T-helper 17 cell (primary cell): ENCODE data around the gene TNNT1. TPM values are rescaled to one million over a fixed set of nuclear protein-coding genes. Genes with fewer than 3 reads are reported as not detected.

Source experiments
- ATAC-seq: fragments of 150-1000 bp; cut with Tn5 transposase; 2 replicates; pipeline ENCODE4 v1.10.0; 2021; ENCODE audit warnings: mild to moderate bottlenecking, moderate library complexity
- DNase-seq, 3 donors: peaks; one replicate each; pipeline versions ENCODE4 v3.0.0 to v3.0.0-alpha.2; 2020 to 2021
- H3K9me3 ChIP-seq: one replicate; pipeline ENCODE4 v1.7.0; 2013; ENCODE audit warnings: low read length, mild to moderate bottlenecking; ENCODE audit not compliant: control insufficient read depth, poor library complexity, severe bottlenecking
- H3K27ac Mint-ChIP-seq: one replicate; pipeline ENCODE4 v1.8.0; 2022; ENCODE audit warnings: mild to moderate bottlenecking, moderate library complexity, mixed read lengths
- H3K27me3 Mint-ChIP-seq: one replicate; pipeline ENCODE4 v1.8.0; 2022; ENCODE audit warnings: mixed read lengths
- H3K36me3 Mint-ChIP-seq: one replicate; pipeline ENCODE4 v1.8.0; 2022; ENCODE audit warnings: low read depth, mixed read lengths
- H3K4me1 Mint-ChIP-seq: one replicate; pipeline ENCODE4 v1.8.0; 2022; ENCODE audit warnings: mild to moderate bottlenecking, mixed read lengths
- H3K4me3 Mint-ChIP-seq: one replicate; pipeline ENCODE4 v1.8.0; 2022; ENCODE audit warnings: mild to moderate bottlenecking, moderate library complexity, mixed read lengths
- total RNA-seq, 4 donors: library from RNA in 2 of 4; stranded (reverse) in 2 of 4; gene quantifications; one replicate each; pipeline ENCODE4 v1.2.3 and lab custom pipeline; 2022 to 2026

Gene TNNT1
- total RNA-seq, 2 donors from 2014 or later, result 0.52 TPM; not detected in 1

DNA sequence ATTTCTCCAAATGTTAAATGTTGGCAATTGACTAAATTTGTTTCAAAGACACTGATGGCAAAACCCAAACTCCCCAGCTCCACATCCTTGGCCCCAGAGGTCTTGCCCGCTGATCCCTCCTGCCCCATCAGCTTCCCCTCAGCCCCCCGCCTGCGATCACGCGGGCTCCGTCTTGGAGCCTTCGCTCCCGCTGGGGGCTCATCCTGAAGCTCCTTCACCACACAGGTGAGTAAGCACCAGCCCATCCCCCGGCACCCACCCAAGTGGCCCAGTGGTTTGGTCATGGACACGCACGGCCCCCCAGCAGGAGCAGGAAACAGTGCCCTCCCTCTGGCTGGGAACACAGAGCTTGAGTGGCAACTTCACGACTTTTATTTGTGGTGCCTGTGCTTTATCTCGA lies 58.4 kb downstream of the TNNT1 start:
- Mint-ChIP-seq H3K4me1 (peaks cover 25% of the 10 kb centered on the region), H3K27ac (no peak overlapping the region), H3K36me3 (peaks cover 17% of the 10 kb centered on the region), H3K4me3 (peak overlapping the region; percentile 28), H3K27me3 (peaks cover 33% of the 10 kb centered on the region)
- H3K9me3 ChIP-seq, result no peaks in the 10 kb centered on the region
- DNase-seq, result no peak
- no peak for ATAC-seq

DNA sequence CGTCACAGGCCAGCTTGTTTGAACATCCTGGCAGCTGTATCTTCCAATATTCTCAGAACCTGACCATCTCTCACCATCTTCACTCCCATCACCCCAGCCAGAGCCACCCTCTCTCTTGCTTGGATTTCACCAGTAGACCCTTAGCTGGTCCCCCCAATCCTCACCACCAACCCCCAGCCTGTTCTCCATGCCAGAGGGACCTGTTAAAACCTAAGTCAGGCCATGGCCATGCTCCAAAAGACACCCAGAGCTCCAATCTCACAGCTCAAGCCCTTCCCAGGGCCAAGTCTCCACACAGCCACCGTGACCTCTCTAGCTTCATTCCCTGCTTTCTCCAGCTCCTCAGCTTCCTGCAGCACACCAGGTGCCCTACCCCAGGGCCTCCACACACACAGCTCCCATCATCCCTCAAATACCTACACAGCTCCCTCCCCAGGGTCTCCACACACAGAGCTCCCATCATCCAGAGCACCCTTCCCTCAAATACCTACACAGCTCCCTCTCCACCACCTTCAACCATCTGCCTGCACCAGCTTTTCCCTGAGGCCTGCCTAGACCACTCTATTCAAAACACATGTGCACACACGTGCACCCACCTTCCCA lies 59.6 kb downstream of the TNNT1 start:
- no peaks in the 10 kb centered on the region for H3K9me3 ChIP-seq
- Mint-ChIP-seq H3K27me3 (peaks cover 33% of the 10 kb centered on the region), H3K36me3 (peaks cover 17% of the 10 kb centered on the region), H3K4me3 (peak overlapping the region; percentile 36), H3K27ac (peak overlapping the region; percentile 80), H3K4me1 (peaks cover 23% of the 10 kb centered on the region)
- ATAC-seq, result no peak
- DNase-seq, result no peak

DNA sequence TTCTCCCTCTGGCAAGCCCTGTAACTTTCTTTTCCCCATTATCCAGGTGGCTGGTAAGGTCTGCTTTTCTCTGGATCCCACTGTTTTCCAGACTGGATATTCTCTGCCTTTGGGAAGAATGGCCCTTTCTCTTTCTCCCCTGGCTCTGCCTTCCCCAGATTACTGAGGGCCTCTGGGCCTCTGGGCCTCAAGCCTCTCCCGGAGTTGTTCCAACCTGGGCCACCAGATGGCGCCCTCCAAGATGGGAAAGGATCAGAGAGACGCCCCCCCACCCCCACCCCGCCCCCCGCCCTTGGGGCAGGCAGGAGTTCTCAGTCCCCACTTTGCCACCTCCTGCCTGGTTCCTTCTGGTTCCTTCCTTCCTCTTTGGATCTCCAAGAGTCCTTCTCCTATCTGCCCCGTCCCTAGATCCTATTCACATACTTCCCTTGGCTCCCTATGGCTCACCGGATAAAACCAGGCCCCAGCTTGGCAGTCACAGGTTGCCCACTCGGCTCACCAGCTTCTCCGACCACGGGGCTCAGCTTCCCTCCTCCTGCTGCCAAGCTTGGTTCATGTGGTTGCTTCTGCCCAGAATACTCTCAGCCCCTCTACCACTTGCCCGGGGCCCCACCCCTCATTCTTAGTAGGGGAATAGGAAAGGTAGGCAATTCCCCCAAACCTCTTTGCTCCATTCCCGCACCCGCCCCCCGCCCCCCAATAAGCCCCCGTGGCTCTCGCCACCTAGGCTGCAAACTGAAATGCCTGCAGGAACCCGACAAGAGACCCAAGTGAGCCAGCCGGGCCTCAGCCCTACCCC lies 60.3 kb downstream of the TNNT1 start:
- Mint-ChIP-seq H3K36me3 (peaks cover 19% of the 10 kb centered on the region), H3K27ac (peak overlapping the region; percentile 80), H3K4me1 (peaks cover 27% of the 10 kb centered on the region), H3K4me3 (peak overlapping the region; percentile 87), H3K27me3 (peaks cover 40% of the 10 kb centered on the region)
- DNase-seq (peak; percentile 60 to 77 (median 64)), ATAC-seq (peak; percentile 55)
- H3K9me3 ChIP-seq, result no peaks in the 10 kb centered on the region

DNA sequence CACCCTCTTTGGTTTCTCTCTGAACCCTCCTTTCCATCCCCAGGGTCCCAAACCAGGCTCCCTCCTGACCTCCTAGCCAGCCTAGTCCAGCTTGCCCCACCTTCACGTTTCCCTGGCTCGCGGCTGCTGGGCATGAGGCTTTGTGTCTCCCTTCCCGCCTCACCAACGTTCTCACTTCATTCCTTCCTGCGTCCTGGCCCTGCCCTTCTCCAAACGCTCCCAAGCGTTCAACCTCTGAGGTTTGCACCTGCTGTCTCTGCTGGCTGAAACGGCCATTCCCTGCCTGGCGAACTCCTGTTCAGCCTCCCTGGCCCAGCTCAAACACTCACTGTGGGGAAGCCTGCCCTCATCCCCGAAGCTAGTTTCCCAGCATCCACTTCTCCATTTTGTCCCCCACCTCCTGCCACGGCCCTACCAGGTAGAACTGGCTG lies 61.0 kb downstream of the TNNT1 start:
- peak overlapping the region; percentile 80 for H3K27ac Mint-ChIP-seq
- no peaks in the 10 kb centered on the region for H3K9me3 ChIP-seq
- DNase-seq (no peak), ATAC-seq (no peak)
- peak overlapping the region; percentile 87 for H3K4me3 Mint-ChIP-seq
- H3K4me1 Mint-ChIP-seq, result peaks cover 27% of the 10 kb centered on the region
- peaks cover 41% of the 10 kb centered on the region for H3K27me3 Mint-ChIP-seq
- H3K36me3 Mint-ChIP-seq, result peaks cover 19% of the 10 kb centered on the region

DNA sequence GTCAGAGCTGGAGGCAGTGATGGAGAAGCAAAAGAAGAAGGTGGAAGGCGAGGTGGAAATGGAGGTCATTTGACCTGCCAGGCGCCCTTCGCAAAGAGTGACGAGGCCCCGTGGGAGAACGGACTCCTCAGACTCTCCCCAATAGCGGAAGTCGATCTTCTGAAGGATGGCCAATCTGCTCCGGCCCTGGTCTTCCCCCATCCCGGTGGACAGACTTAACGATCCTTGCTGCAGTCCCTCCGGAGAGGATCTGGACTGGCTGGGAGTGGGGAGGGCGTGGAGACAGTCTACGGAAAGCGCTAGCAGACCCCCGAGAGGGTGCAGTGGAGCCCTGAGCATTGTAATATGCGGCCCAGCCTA lies 61.5 kb downstream of the TNNT1 start:
- no peak overlapping the region for H3K27ac Mint-ChIP-seq
- peaks cover 41% of the 10 kb centered on the region for H3K27me3 Mint-ChIP-seq
- no peaks in the 10 kb centered on the region for H3K9me3 ChIP-seq
- peaks cover 28% of the 10 kb centered on the region for H3K4me1 Mint-ChIP-seq
- H3K36me3 Mint-ChIP-seq, result peaks cover 19% of the 10 kb centered on the region
- ATAC-seq, result no peak
- no peak for DNase-seq
- peak overlapping the region; percentile 86 for H3K4me3 Mint-ChIP-seq

DNA sequence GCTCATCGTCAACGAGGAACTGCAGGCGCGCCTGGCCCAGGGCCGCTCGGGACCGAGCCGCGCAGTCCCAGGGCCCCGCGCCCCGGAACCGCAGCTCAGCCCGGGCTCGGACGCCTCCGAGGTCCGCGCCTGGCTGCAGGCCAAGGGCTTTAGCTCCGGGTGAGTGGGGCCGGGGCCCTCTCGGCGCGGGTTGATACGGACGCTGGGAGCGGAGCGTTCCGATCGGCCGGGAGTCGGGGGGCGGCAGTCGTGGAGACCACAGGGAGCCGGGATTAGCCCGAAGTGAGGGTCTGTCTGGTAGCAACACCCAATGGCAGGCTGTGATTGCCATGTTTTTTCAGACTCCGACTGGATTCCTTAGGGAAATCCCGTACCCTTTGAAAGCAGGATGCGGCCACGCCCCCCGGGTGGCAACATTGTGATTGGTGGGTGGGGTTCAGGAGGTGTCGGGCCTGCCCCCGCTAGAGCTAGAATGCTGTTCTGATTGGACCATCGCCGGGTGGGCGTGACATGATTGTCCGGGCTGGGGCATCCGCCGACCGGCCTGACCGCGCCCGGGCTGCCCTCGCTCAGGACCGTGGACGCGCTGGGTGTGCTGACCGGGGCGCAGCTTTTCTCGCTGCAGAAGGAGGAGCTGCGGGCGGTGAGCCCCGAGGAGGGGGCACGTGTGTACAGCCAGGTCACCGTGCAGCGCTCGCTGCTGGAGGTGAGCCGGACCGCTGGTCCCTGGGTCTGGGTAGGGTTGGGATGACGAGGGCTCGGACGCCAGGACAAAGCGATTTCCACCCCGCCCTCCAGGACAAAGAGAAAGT lies 62.1 kb downstream of the TNNT1 start:
- peak; percentile 64 for ATAC-seq
- Mint-ChIP-seq H3K4me3 (peak overlapping the region; percentile 86), H3K36me3 (peaks cover 19% of the 10 kb centered on the region), H3K27ac (no peak overlapping the region), H3K4me1 (peaks cover 31% of the 10 kb centered on the region), H3K27me3 (peaks cover 41% of the 10 kb centered on the region)
- DNase-seq, result peak; percentile 25 to 56 (median 42)
- no peaks in the 10 kb centered on the region for H3K9me3 ChIP-seq

DNA sequence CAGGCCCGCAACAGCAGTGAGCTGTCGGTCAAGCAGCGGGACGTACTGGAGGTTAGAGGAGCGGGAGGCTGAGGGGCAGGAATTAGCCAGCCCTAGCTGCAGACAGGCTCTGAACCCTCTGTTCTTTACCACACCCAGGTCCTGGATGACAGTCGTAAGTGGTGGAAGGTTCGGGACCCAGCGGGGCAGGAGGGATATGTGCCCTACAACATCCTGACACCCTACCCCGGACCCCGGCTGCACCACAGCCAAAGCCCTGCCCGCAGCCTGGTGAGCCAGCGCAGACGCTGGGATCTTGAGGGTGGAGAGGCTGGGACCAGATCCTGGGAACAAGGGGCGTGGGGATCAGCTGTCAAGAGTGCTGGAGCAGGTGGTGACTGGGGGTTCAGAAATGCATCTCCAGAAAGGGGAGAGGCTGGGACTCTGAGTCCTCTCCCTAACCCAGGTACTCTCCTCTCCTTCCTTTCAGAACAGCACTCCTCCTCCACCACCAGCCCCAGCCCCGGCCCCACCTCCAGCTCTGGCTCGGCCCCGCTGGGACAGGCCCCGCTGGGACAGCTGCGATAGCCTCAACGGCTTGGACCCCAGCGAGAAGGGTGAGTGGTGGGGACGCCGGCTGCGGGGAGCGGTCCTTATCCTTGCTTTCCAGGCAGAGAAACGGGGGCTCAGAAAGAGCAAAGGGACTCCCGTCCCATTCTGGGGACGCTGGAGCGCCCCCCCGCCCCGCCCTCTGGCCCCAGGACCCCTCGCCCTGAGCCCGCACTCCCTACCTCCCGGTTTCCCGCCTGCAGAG lies 62.9 kb downstream of the TNNT1 start:
- no peaks in the 10 kb centered on the region for H3K9me3 ChIP-seq
- H3K27ac Mint-ChIP-seq, result no peak overlapping the region
- peaks cover 31% of the 10 kb centered on the region for H3K4me1 Mint-ChIP-seq
- DNase-seq (no peak), ATAC-seq (no peak)
- peak overlapping the region; percentile 41 for H3K4me3 Mint-ChIP-seq
- peaks cover 41% of the 10 kb centered on the region for H3K27me3 Mint-ChIP-seq
- H3K36me3 Mint-ChIP-seq, result peaks cover 19% of the 10 kb centered on the region

DNA sequence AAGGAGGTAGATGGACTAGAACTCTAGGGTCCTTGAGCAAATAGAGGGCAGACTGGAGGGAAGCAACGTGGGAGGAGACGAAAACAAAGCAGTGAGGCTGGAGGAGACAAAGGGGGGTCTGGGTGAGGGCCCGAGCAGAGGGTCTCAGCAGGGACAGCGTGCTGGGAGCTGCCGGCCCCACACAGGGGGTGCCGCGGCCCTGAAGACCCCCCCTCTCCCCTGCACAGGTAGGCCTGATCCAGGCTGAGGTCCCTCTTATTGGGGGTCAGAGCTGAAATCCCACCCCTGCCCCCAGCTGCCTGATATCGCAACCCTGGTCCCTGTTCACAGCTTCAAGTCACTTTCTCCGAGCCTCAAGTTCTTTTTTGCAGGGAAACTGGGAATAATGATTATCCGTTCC lies 64.6 kb downstream of the TNNT1 start:
- ATAC-seq (no peak), DNase-seq (no peak)
- H3K36me3 Mint-ChIP-seq, result peaks cover 14% of the 10 kb centered on the region
- H3K4me3 Mint-ChIP-seq, result peak overlapping the region; percentile 36
- H3K27ac Mint-ChIP-seq, result no peak overlapping the region
- H3K9me3 ChIP-seq, result no peaks in the 10 kb centered on the region
- peaks cover 36% of the 10 kb centered on the region for H3K4me1 Mint-ChIP-seq
- peaks cover 35% of the 10 kb centered on the region for H3K27me3 Mint-ChIP-seq

DNA sequence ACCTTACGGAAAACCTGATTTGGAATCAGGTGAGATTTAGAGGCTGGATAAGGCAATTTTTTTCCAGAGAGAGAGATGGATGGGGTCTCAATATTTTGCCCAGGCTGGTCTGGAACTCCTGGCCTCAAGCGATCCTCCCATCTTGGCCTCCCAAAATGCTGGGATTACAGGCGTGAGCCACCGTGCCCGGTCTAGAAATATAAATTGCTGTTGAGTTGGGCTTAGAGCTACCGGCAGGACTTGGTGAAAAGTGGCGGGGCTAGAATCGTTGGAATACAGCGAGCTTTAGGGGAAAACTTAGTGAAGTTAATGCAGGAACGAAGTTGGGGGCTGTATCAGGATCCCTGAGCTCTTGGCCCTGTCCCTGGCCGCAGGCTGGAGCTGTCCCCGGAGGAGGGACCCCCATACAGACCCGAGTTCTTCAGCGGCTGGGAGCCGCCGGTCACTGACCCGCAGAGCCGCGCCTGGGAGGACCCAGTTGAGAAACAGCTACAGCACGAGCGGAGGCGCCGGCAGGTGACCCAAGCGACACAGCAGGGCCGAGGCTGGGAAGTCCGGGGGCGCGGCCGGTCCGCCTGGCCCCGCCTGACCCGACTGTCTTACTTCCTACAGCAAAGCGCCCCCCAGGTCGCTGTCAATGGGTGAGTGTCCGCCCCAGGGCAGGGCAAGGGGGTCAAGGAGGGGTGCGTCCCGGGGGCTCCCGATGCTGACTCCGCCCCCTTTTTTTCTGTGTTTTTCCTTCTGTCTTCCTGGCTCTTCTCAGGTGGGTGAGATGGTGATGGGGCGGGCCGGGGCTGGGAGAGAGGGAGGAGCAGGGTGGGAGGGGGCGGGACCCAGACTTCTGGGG lies 65.8 kb downstream of the TNNT1 start:
- Mint-ChIP-seq H3K36me3 (peaks cover 5% of the 10 kb centered on the region), H3K4me1 (peaks cover 26% of the 10 kb centered on the region), H3K27ac (no peak overlapping the region), H3K27me3 (peaks cover 25% of the 10 kb centered on the region), H3K4me3 (peak overlapping the region; percentile 77)
- H3K9me3 ChIP-seq, result no peaks in the 10 kb centered on the region
- DNase-seq, result no peak
- no peak for ATAC-seq

Other genes with a start within 250 kb of the TNNT1 start
- not detected for gene NCR1, start 243.1 kb downstream of the TNNT1 start, total RNA-seq
- gene NLRP7, start 201.7 kb downstream of the TNNT1 start, total RNA-seq, result not detected
- gene NLRP2, start 182.8 kb downstream of the TNNT1 start, total RNA-seq, result 1 to 10 TPM; 3.0 to 4.6 TPM
- gene GP6, start 110.9 kb downstream of the TNNT1 start, total RNA-seq, result 10 to 100 TPM in 1 of 2 donors, 1 to 10 TPM in 1; 1.8 to 22.1 TPM
- 10 to 100 TPM; 11.3 to 12.9 TPM for gene RDH13, start 86.1 kb downstream of the TNNT1 start, total RNA-seq
- gene EPS8L1, start 73.3 kb downstream of the TNNT1 start, total RNA-seq, result 1 to 10 TPM; 1.8 to 3.3 TPM
- 100 to 1,000 TPM; 133 to 173 TPM for gene PPP1R12C, start 31.6 kb downstream of the TNNT1 start, total RNA-seq
- gene TNNI3, start 8.5 kb upstream of the TNNT1 start, total RNA-seq, result not detected
- not detected for gene DNAAF3, start 17.4 kb upstream of the TNNT1 start, total RNA-seq
- 1 to 10 TPM; 3.8 to 4.3 TPM for gene SYT5, start 31.1 kb upstream of the TNNT1 start, total RNA-seq
- not detected for gene PTPRH, start 60.3 kb upstream of the TNNT1 start, total RNA-seq
- 10 to 100 TPM; 12.4 to 12.8 TPM for gene TMEM86B, start 79.6 kb upstream of the TNNT1 start, total RNA-seq
- gene PPP6R1, start 109.8 kb upstream of the TNNT1 start, total RNA-seq, result 100 to 1,000 TPM; 183 to 186 TPM
- gene HSPBP1, start 130.9 kb upstream of the TNNT1 start, total RNA-seq, result 10 to 100 TPM; 19.1 to 23.1 TPM
- gene BRSK1, start 134.8 kb upstream of the TNNT1 start, total RNA-seq, result 1 to 10 TPM; 3.0 to 7.4 TPM
- gene TMEM150B, start 176.1 kb upstream of the TNNT1 start, total RNA-seq, result under 1 TPM in 1 of 2 donors, not detected in 1; 0.75 TPM
- 100 to 1,000 TPM in 1 of 2 donors, 10 to 100 TPM in 1; 66.6 to 103 TPM for gene KMT5C, start 190.7 kb upstream of the TNNT1 start, total RNA-seq
- 1 to 10 TPM in 1 of 2 donors, under 1 TPM in 1; 0.62 to 1.4 TPM for gene COX6B2, start 205.5 kb upstream of the TNNT1 start, total RNA-seq
- under 1 TPM in 1 of 2 donors, not detected in 1; 0.07 TPM for gene GARIN5B, start 214.1 kb upstream of the TNNT1 start, total RNA-seq
- gene IL11, start 221.3 kb upstream of the TNNT1 start, total RNA-seq, result under 1 TPM; 0.25 to 0.89 TPM
- gene TMEM190, start 227.6 kb upstream of the TNNT1 start, total RNA-seq, result not detected
- gene TMEM238, start 235.1 kb upstream of the TNNT1 start, total RNA-seq, result 10 to 100 TPM; 14.6 to 19.5 TPM
- 1,000 to 10,000 TPM; 3,164 to 3,616 TPM for gene RPL28, start 236.7 kb upstream of the TNNT1 start, total RNA-seq